ENCODE results near the gene VASN.

DNA sequence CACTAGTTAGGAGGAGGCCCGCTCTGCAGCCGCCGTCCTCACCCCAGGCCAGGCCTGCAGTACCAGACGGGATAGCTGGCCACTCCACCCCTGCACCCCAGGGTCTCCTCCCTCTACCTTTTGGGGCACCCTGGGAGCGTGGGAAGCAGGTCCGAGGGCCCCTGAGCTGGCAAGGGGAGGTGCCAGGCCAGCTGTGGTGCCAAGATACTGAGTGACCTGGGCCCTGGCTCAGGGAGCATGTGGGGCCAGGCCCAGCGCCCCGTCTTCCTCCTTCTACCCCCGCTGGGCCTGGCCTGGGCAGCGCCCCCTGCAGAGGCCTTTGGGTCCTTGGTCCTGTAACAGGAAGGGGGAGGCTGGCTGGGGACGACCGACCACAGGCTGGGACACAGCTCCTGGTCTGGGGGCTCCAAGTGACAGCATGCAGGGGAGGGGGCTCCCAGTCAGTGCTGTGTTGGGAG is 33.5 kb upstream of the VASN start:
- TF ChIP-seq, protein P1, sequence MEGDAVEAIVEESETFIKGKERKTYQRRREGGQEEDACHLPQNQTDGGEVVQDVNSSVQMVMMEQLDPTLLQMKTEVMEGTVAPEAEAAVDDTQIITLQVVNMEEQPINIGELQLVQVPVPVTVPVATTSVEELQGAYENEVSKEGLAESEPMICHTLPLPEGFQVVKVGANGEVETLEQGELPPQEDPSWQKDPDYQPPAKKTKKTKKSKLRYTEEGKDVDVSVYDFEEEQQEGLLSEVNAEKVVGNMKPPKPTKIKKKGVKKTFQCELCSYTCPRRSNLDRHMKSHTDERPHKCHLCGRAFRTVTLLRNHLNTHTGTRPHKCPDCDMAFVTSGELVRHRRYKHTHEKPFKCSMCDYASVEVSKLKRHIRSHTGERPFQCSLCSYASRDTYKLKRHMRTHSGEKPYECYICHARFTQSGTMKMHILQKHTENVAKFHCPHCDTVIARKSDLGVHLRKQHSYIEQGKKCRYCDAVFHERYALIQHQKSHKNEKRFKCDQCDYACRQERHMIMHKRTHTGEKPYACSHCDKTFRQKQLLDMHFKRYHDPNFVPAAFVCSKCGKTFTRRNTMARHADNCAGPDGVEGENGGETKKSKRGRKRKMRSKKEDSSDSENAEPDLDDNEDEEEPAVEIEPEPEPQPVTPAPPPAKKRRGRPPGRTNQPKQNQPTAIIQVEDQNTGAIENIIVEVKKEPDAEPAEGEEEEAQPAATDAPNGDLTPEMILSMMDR (IDR thresholded peaks at IDR 0.05; ENCODE audit: borderline replicate concordance, extremely low read depth, low read length, poor library complexity, severe bottlenecking) = no peak
- TF ChIP-seq EZH2 (IDR thresholded peaks at IDR 0.05; ENCODE audit: borderline replicate concordance, low read depth, low read length, severe bottlenecking) = no peak

Measured in DND-41 (cell line).